ENCODE results near the gene OR10G8. TPM values are rescaled to one million over a fixed set of nuclear protein-coding genes. Genes with fewer than 3 reads are reported as not detected.

The OR10G8 gene
- polyA plus RNA-seq, 3 donors: not detected

GRCh38 chr11:124036666-124037065, 10.1 kb downstream of the OR10G8 start:
- H3K36me3 ChIP-seq (replicated peaks in 1 of 2; ENCODE audit: control insufficient read depth in 1 of 2, insufficient read depth in 2 of 2, low read length in 2 of 2): no peaks in the 10 kb centered on the region
- no peaks in the 10 kb centered on the region for H3K79me2 ChIP-seq (ENCODE audit: insufficient read depth, low read length)
- no peaks in the 10 kb centered on the region for H3K9me3 Mint-ChIP-seq
- H4K20me1 ChIP-seq (ENCODE audit: insufficient read depth, low read length): no peaks in the 10 kb centered on the region
- H3K4me1 ChIP-seq (ENCODE audit: control insufficient read depth in 1 of 2, insufficient read depth in 2 of 2, low read length in 2 of 2): no peaks in the 10 kb centered on the region
- no peaks in the 10 kb centered on the region for H3K4me1 Mint-ChIP-seq
- H3K4me2 ChIP-seq (replicated peaks; ENCODE audit: extremely low read depth, low read length, poor library complexity, severe bottlenecking): no peak overlapping the region
- H2AFZ ChIP-seq (ENCODE audit: insufficient read depth, low read depth, low read length, poor library complexity, severe bottlenecking): no peak overlapping the region
- H3K27ac ChIP-seq (ENCODE audit: low read depth in 1 of 2, low read length in 2 of 2): no peak overlapping the region
- H3K4me3 ChIP-seq (replicated peaks in 1 of 3; ENCODE audit: low read depth in 2 of 3, low read length in 3 of 3): no peak overlapping the region
- intact Hi-C loops (cut with micrococcal nuclease): no loop called here
- no peak overlapping the region for H3K4me3 Mint-ChIP-seq
- H3K27me3 ChIP-seq (ENCODE audit: control insufficient read depth in 2 of 2, insufficient read depth in 2 of 2, low read length in 2 of 2): no peaks in the 10 kb centered on the region
- no CpG with 5 or more reads among the region's 1 CpG for WGBS (ENCODE audit: insufficient coverage)
- no peaks in the 10 kb centered on the region for H3K36me3 Mint-ChIP-seq
- TF ChIP-seq CTCF (IDR thresholded peaks at IDR 0.05): no peak
- peaks cover 0 to 2% (median 0%) of the 10 kb centered on the region in 3 donors for H3K27me3 Mint-ChIP-seq (ENCODE audit: low read depth in 3 of 3)
- H3K9me3 ChIP-seq (replicated peaks in 1 of 2; ENCODE audit: control insufficient read depth in 1 of 2, insufficient read depth in 1 of 2, low read length in 2 of 2): no peaks in the 10 kb centered on the region
- no peak for DNase-seq
- no peak overlapping the region for H3K27ac Mint-ChIP-seq
- H3K9ac ChIP-seq (ENCODE audit: insufficient read depth, low read length, poor library complexity, severe bottlenecking): no peak overlapping the region

GRCh38 chr11:124039557-124039956, 13.0 kb downstream of the OR10G8 start:
- Histone ChIP-seq H3K79me2 (ENCODE audit: insufficient read depth, low read length) (no peaks in the 10 kb centered on the region), H3K27me3 (ENCODE audit: control insufficient read depth in 2 of 2, insufficient read depth in 2 of 2, low read length in 2 of 2) (no peaks in the 10 kb centered on the region), H3K4me1 (ENCODE audit: control insufficient read depth in 1 of 2, insufficient read depth in 2 of 2, low read length in 2 of 2) (no peaks in the 10 kb centered on the region), H3K27ac (ENCODE audit: low read depth in 1 of 2, low read length in 2 of 2) (no peak overlapping the region), H2AFZ (ENCODE audit: insufficient read depth, low read depth, low read length, poor library complexity, severe bottlenecking) (no peak overlapping the region), H3K36me3 (replicated peaks in 1 of 2; ENCODE audit: control insufficient read depth in 1 of 2, insufficient read depth in 2 of 2, low read length in 2 of 2) (no peaks in the 10 kb centered on the region), H3K9ac (ENCODE audit: insufficient read depth, low read length, poor library complexity, severe bottlenecking) (no peak overlapping the region), H3K4me3 (replicated peaks in 1 of 3; ENCODE audit: low read depth in 2 of 3, low read length in 3 of 3) (no peak overlapping the region), H4K20me1 (ENCODE audit: insufficient read depth, low read length) (no peaks in the 10 kb centered on the region), H3K9me3 (replicated peaks in 1 of 2; ENCODE audit: control insufficient read depth in 1 of 2, insufficient read depth in 1 of 2, low read length in 2 of 2) (no peaks in the 10 kb centered on the region), H3K4me2 (replicated peaks; ENCODE audit: extremely low read depth, low read length, poor library complexity, severe bottlenecking) (no peak overlapping the region)
- Mint-ChIP-seq H3K4me3 (no peak overlapping the region), H3K36me3 (no peaks in the 10 kb centered on the region), H3K9me3 (no peaks in the 10 kb centered on the region), H3K27ac (no peak overlapping the region), H3K4me1 (no peaks in the 10 kb centered on the region), H3K27me3 (ENCODE audit: low read depth in 3 of 3) (peaks cover 0 to 2% (median 0%) of the 10 kb centered on the region in 3 donors)
- TF ChIP-seq CTCF (IDR thresholded peaks at IDR 0.05): no peak
- intact Hi-C loops (cut with micrococcal nuclease): no loop called here
- no peak for DNase-seq
- 97% methylated on average over 3 of the region's 9 CpGs for WGBS (ENCODE audit: insufficient coverage)
